Activated CD8-positive, alpha-beta T cell treated with anti-CD3 and anti-CD28 coated beads for 36 hours (primary cell): ENCODE data around the gene SUCLG1. TPM values are rescaled to one million over a fixed set of nuclear protein-coding genes. Genes with fewer than 3 reads are reported as not detected.

Experiments
- ATAC-seq: fragments of 200-7000 bp; cut with Tn5 transposase; one replicate; pipeline ENCODE4 v1.10.0; 2021; ENCODE audit warnings: mild to moderate bottlenecking, moderate library complexity
- CTCF ChIA-PET: fragments of 350-600 bp; sonication (Branson Sonifier 250); formaldehyde crosslinking; loops from one replicate; lab custom pipeline; 2021; ENCODE audit warnings: antibody characterized with exemption; lab: Charles Lee
- POLR2A ChIA-PET: fragments of 350-600 bp; sonication (Branson Sonifier 250); formaldehyde crosslinking; loops from one replicate; lab custom pipeline; 2021; ENCODE audit warnings: antibody characterized with exemption; lab: Charles Lee
- DNase-seq: peaks from one replicate; pipeline ENCODE4 v3.0.0-alpha.2; 2020
- H3K27ac Mint-ChIP-seq: one replicate; pipeline ENCODE4 v1.8.0; 2021; ENCODE audit warnings: mild to moderate bottlenecking, mixed read lengths
- H3K27me3 Mint-ChIP-seq: one replicate; pipeline ENCODE4 v1.8.0; 2021; ENCODE audit warnings: mixed read lengths
- H3K36me3 Mint-ChIP-seq: one replicate; pipeline ENCODE4 v1.8.0; 2021; ENCODE audit warnings: low read depth, mixed read lengths
- H3K4me1 Mint-ChIP-seq: one replicate; pipeline ENCODE4 v1.8.0; 2021; ENCODE audit warnings: low read depth, mixed read lengths
- H3K4me3 Mint-ChIP-seq: one replicate; pipeline ENCODE4 v1.8.0; 2021; ENCODE audit warnings: mild to moderate bottlenecking, moderate library complexity, mixed read lengths
- H3K9me3 Mint-ChIP-seq: one replicate; pipeline ENCODE4 v1.8.0; 2021; ENCODE audit warnings: mixed read lengths
- CTCF ChIP-seq: fragments of 200-600 bp; IDR thresholded peaks from one replicate; pipeline ENCODE4 v1.8.0; 2022; ENCODE audit warnings: antibody characterized with exemption, mild to moderate bottlenecking
- intact Hi-C: fragments of 100-400 bp; cut with micrococcal nuclease; formaldehyde crosslinking; loops from one replicate; pipeline ENCODE4 v1.10.0; 2022
- total RNA-seq, 2 experiments: library from RNA; stranded (reverse); gene quantifications; one replicate each; pipeline ENCODE4 v1.2.3, GENCODE V29; 2021

SUCLG1 gene
- total RNA-seq, 2 experiments from 2014 or later, result 69.0 to 69.1 TPM

GRCh38 chr2:84386336-84387040 is 72.6 kb downstream of the SUCLG1 start:
- ATAC-seq (no peak), DNase-seq (no peak)
- H3K27me3 Mint-ChIP-seq, result peaks cover 23% of the 10 kb centered on the region
- H3K27ac Mint-ChIP-seq, result no peak overlapping the region
- no peaks in the 10 kb centered on the region for H3K4me1 Mint-ChIP-seq
- ChIA-PET POLR2A (no interaction called here), CTCF (no interaction called here)
- no peak overlapping the region for H3K4me3 Mint-ChIP-seq
- H3K36me3 Mint-ChIP-seq, result no peaks in the 10 kb centered on the region
- TF ChIP-seq CTCF, result no peak
- intact Hi-C loops, result no loop called here
- H3K9me3 Mint-ChIP-seq, result no peaks in the 10 kb centered on the region

GRCh38 chr2:84383271-84383670 is 75.8 kb downstream of the SUCLG1 start:
- Mint-ChIP-seq H3K27ac (no peak overlapping the region), H3K4me1 (no peaks in the 10 kb centered on the region), H3K27me3 (peaks cover 27% of the 10 kb centered on the region), H3K4me3 (no peak overlapping the region), H3K36me3 (no peaks in the 10 kb centered on the region), H3K9me3 (no peaks in the 10 kb centered on the region)
- no peak for TF ChIP-seq CTCF
- ChIA-PET POLR2A (no interaction called here), CTCF (no interaction called here)
- no peak for ATAC-seq
- no peak for DNase-seq
- intact Hi-C loops, result no loop called here

- CTCF ChIA-PET, result no interaction called here
- POLR2A ChIA-PET, result no interaction called here
- TF ChIP-seq CTCF, result no peak
- Mint-ChIP-seq H3K9me3 (no peaks in the 10 kb centered on the region), H3K4me3 (no peak overlapping the region), H3K27me3 (peaks cover 22% of the 10 kb centered on the region), H3K4me1 (no peaks in the 10 kb centered on the region), H3K36me3 (no peaks in the 10 kb centered on the region), H3K27ac (no peak overlapping the region)
- ATAC-seq (no peak), DNase-seq (no peak)
- intact Hi-C loops, result no loop called here
Measured at GRCh38 chr2:84380875-84381274, 78.2 kb downstream of the SUCLG1 start.

- DNase-seq (no peak), ATAC-seq (no peak)
- Mint-ChIP-seq H3K36me3 (no peaks in the 10 kb centered on the region), H3K9me3 (no peaks in the 10 kb centered on the region), H3K4me1 (no peaks in the 10 kb centered on the region), H3K27me3 (peaks cover 12% of the 10 kb centered on the region), H3K4me3 (no peak overlapping the region), H3K27ac (no peak overlapping the region)
- TF ChIP-seq CTCF, result no peak
- ChIA-PET POLR2A (interaction anchor here (1.0 kb wide), 1 partner anchor 10 kb away, joined by 3 read pairs; no protein-coding TSS in a partner anchor), CTCF (no interaction called here)
- intact Hi-C loops, result no loop called here
Measured at GRCh38 chr2:84378960-84379359, 80.1 kb downstream of the SUCLG1 start.

GRCh38 chr2:84375020-84375419 is 84.1 kb downstream of the SUCLG1 start:
- ChIA-PET CTCF (no interaction called here), POLR2A (no interaction called here)
- no peak overlapping the region for H3K4me3 Mint-ChIP-seq
- intact Hi-C loops, result no loop called here
- no peaks in the 10 kb centered on the region for H3K4me1 Mint-ChIP-seq
- TF ChIP-seq CTCF, result no peak
- no peaks in the 10 kb centered on the region for H3K9me3 Mint-ChIP-seq
- H3K27me3 Mint-ChIP-seq, result peaks cover 13% of the 10 kb centered on the region
- DNase-seq (no peak), ATAC-seq (no peak)
- no peaks in the 10 kb centered on the region for H3K36me3 Mint-ChIP-seq
- no peak overlapping the region for H3K27ac Mint-ChIP-seq
